ENCODE measurements around the gene RELL1. TPM values are rescaled to one million over a fixed set of nuclear protein-coding genes. Genes with fewer than 3 reads are reported as not detected.

Gene RELL1
- total RNA-seq, 2 experiments from 2014 or later: 41.9 to 43.2 TPM

DNA sequence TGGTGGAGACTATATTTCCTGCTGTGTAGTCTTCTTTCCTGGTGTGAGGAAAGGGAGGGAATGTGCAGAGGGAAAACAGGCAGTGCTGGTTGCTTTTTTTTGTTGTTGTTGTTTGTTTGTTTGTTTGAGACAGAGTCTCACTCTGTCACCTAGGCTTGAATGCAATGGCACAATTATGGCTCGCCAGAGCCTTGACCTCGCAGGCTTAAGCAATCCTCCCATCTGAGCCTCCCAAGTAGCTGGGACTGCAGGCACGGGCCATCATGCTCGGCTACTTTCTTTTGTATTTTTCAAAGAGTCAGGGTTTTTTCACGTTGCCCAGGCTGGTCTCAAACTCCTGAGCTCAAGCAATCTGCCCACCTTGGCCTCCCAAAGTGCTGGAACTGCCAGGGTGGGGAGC lies 82.5 kb downstream of the RELL1 start:
- H3K36me3 Mint-ChIP-seq (ENCODE audit: low read depth): peaks cover 2% of the 10 kb centered on the region
- no peak for ATAC-seq
- H3K27ac Mint-ChIP-seq: no peak overlapping the region
- no peak for DNase-seq
- peaks cover 21% of the 10 kb centered on the region for H3K4me1 Mint-ChIP-seq (ENCODE audit: low read depth)
- H3K4me3 Mint-ChIP-seq: no peak overlapping the region
- ChIA-PET CTCF (interaction anchor here (1.0 to 4.6 kb wide), 22 partner anchors 9 to 432 kb away, joined by 3 to 32 read pairs (median 6); partner anchors contain the start of gene RELL1), POLR2A (no interaction called here)
- no peaks in the 10 kb centered on the region for H3K9me3 Mint-ChIP-seq (ENCODE audit: insufficient read depth)
- H3K27me3 Mint-ChIP-seq (ENCODE audit: low read depth): no peaks in the 10 kb centered on the region

DNA sequence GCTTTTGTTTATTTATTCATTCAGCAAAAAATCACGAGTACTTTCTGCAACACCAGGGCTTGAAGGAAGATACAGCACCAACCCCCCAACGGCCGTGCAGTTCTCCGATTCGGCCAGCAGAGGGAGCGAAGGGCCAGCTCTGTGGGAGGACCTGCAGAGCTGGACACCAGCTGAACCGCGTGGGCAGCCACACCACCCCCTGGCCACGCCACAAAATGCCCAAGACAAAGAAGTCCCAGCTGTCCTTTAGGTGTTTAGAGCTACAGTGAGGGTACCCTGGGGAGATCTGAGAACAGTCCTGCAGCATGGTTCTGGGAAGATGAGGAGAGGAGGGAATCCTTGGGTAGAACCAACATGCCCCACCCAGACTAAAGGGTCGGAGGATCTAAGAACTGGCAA lies 83.1 kb downstream of the RELL1 start:
- CTCF ChIA-PET: interaction anchor here (0.7 to 4.6 kb wide), 34 partner anchors 9 to 433 kb away, joined by 3 to 32 read pairs (median 4); partner anchors contain the start of gene RELL1
- ATAC-seq: peak; percentile 90
- DNase-seq: peak; percentile 81
- H3K4me3 Mint-ChIP-seq: no peak overlapping the region
- no peaks in the 10 kb centered on the region for H3K27me3 Mint-ChIP-seq (ENCODE audit: low read depth)
- peaks cover 2% of the 10 kb centered on the region for H3K36me3 Mint-ChIP-seq (ENCODE audit: low read depth)
- no peak overlapping the region for H3K27ac Mint-ChIP-seq
- no peaks in the 10 kb centered on the region for H3K9me3 Mint-ChIP-seq (ENCODE audit: insufficient read depth)
- POLR2A ChIA-PET: interaction anchor here (0.7 kb wide), 1 partner anchor 558 kb away, joined by 3 read pairs; no protein-coding TSS in a partner anchor
- H3K4me1 Mint-ChIP-seq (ENCODE audit: low read depth): peaks cover 21% of the 10 kb centered on the region

DNA sequence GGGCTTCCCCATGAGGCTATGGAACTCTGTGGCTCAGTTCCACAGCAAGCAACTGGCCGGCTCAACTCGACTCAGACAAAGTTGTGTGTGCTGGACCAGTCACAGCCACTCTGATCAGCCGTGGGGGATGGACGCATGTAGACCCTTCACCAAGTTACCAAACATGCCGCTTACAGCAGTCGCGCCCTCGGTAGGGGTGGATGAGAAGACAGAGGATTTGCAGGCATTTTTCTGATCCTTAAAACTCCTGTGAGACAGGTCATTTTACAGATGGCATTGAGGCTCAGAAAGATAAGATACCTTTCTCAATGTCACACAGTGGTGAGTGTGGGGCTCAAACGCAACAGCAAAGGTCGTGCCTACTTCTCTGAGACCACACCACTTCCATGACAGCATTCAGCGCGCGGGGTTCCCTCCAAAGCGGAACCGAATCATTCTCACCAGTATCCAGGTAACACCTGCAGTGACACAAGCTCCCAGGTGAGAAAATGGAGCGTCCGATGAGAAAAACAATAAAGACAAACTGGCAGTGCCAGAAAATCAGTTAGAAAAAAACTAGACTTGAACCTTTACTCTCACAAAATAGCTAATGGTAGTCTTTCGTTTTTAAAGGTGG lies 83.6 kb downstream of the RELL1 start:
- ATAC-seq (no peak), DNase-seq (no peak)
- Mint-ChIP-seq H3K27me3 (ENCODE audit: low read depth) (no peaks in the 10 kb centered on the region), H3K27ac (no peak overlapping the region), H3K4me3 (no peak overlapping the region), H3K36me3 (ENCODE audit: low read depth) (no peaks in the 10 kb centered on the region), H3K9me3 (ENCODE audit: insufficient read depth) (no peaks in the 10 kb centered on the region), H3K4me1 (ENCODE audit: low read depth) (peaks cover 21% of the 10 kb centered on the region)
- CTCF ChIA-PET: interaction anchor here (0.6 to 4.6 kb wide), 36 partner anchors 9 to 433 kb away, joined by 3 to 32 read pairs (median 4); partner anchors contain the start of gene RELL1
- POLR2A ChIA-PET: interaction anchor here (0.7 kb wide), 1 partner anchor 558 kb away, joined by 3 read pairs; no protein-coding TSS in a partner anchor

DNA sequence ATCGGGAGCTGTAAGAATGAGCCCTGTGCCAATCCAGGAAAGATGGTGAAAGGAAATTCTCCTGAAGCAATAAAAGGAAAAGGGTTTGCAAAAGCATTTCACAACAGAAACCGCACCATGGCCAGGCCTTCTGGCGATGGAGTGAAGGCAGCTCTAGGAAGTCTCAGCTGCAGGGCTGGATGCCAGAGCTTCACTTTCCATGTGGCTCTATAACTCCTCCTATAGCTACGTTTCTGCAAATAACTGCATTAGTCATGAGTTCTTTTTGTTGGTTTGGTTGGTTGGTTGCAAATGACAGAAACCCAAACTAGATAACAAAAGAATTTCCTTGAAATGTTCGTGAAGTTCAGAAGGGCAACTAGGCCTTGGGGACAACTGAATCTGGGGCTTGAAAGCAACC lies 84.6 kb downstream of the RELL1 start:
- Mint-ChIP-seq H3K27ac (no peak overlapping the region), H3K36me3 (ENCODE audit: low read depth) (no peaks in the 10 kb centered on the region), H3K9me3 (ENCODE audit: insufficient read depth) (no peaks in the 10 kb centered on the region), H3K4me3 (no peak overlapping the region), H3K4me1 (ENCODE audit: low read depth) (peaks cover 19% of the 10 kb centered on the region), H3K27me3 (ENCODE audit: low read depth) (no peaks in the 10 kb centered on the region)
- ATAC-seq (no peak), DNase-seq (no peak)
- ChIA-PET CTCF (interaction anchor here (0.6 to 4.6 kb wide), 8 partner anchors 40 to 434 kb away, joined by 3 to 32 read pairs (median 6); no protein-coding TSS in a partner anchor), POLR2A (no interaction called here)

DNA sequence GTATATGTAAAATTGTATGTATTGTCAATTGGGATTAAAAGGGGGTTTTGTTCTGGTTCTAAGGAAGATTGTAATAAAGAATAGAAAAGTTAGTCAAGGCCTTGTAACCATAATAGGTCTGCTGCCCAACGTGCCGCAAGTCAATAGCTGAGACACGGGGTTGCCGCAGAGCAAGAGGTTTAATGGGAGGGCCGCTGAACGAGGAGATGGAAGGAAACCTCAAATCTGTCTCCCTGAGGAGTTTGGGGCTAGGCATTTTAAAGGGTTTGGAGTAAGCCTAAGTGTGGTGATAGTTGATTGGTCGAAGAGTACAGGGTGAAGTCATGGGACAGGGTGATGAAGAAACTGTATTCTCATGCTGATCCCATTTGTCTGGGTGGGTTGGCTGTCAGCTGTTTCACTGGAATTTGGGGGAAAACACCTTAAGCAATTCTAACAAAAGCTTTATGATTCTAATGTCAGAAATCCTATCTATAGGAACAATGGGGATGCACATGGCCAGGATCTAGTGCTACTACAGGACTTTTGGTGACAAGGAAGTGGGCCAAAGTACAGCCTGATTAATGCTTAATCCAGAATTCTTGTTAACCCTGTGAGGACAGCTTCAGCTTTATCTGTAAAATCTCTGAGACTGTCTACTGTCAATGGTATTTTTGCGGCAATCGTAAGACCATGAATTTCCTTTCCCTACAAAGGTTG lies 86.9 kb downstream of the RELL1 start:
- H3K27me3 Mint-ChIP-seq (ENCODE audit: low read depth): no peaks in the 10 kb centered on the region
- H3K4me1 Mint-ChIP-seq (ENCODE audit: low read depth): peaks cover 6% of the 10 kb centered on the region
- no peaks in the 10 kb centered on the region for H3K9me3 Mint-ChIP-seq (ENCODE audit: insufficient read depth)
- DNase-seq: no peak
- H3K27ac Mint-ChIP-seq: no peak overlapping the region
- H3K36me3 Mint-ChIP-seq (ENCODE audit: low read depth): no peaks in the 10 kb centered on the region
- CTCF ChIA-PET: interaction anchor here (0.7 kb wide), 1 partner anchor 184 kb away, joined by 3 read pairs; no protein-coding TSS in a partner anchor
- no peak for ATAC-seq
- H3K4me3 Mint-ChIP-seq: no peak overlapping the region
- POLR2A ChIA-PET: no interaction called here

DNA sequence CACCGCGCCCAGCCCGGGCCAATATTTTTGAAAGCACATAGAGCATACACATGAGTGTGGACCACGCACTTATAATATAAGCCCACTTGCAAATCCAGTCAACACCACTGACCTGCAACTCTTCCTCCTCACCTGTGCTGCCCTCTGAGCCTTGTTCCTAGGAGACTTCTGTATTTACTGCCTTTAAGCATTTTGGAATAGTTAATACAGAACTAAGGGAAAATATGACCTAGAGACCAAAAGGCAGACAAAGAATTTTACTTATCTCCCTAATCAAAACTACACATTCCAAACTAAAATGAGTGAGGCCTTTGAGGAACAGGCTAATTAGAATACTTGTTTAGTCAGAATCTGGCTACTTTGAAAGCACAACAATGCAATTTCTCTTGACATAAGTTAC lies 89.1 kb downstream of the RELL1 start:
- CTCF ChIA-PET: no interaction called here

DNA sequence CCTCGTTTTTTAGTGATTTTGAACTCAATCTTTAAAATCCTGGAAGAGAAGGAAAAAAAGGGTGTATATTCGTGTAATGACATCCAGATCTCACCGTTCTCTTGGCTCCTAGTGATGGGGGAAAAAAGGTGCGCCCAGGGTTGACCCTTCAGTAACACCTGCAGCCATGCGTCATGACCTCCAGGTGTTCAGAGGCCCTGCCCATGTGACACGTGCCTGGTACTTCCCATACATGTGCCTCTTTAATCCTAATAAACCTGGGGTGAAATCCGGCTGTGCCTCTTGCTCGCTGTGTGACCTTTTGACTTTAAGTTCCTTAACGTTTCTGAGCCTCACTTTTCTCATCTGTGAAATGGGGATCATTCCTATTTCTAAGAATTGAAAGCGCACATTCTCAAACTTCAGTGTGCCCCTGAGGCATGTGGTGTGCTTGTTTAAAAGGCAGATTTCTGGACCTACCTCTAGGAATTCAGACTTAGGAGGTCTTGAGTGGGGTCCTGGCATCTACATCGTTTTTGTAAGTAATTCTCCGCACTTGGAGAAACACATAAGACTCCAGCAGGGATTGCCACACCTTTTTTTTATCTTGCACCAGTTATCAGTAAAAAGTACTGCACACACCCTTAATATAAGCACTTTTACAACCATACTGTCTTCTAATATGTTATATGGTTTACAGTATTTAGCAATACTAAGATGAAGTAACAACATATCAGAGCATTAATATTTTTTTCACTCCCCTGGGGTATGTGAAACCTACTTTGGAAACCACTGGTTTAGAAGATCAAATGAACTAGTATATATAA lies 90.1 kb downstream of the RELL1 start:
- Mint-ChIP-seq H3K9me3 (ENCODE audit: insufficient read depth) (no peaks in the 10 kb centered on the region), H3K27ac (no peak overlapping the region), H3K27me3 (ENCODE audit: low read depth) (no peaks in the 10 kb centered on the region), H3K36me3 (ENCODE audit: low read depth) (no peaks in the 10 kb centered on the region), H3K4me3 (no peak overlapping the region), H3K4me1 (ENCODE audit: low read depth) (no peaks in the 10 kb centered on the region)
- no peak for DNase-seq
- no peak for ATAC-seq
- CTCF ChIA-PET: no interaction called here
- POLR2A ChIA-PET: no interaction called here

More for the DNA sequence above, 89.1 kb downstream of the RELL1 start:
- DNase-seq (no peak), ATAC-seq (no peak)
- H3K27me3 Mint-ChIP-seq (ENCODE audit: low read depth): no peaks in the 10 kb centered on the region
- H3K36me3 Mint-ChIP-seq (ENCODE audit: low read depth): no peaks in the 10 kb centered on the region
- no peaks in the 10 kb centered on the region for H3K9me3 Mint-ChIP-seq (ENCODE audit: insufficient read depth)
- H3K4me3 Mint-ChIP-seq: no peak overlapping the region
- POLR2A ChIA-PET: no interaction called here
- peaks cover 2% of the 10 kb centered on the region for H3K4me1 Mint-ChIP-seq (ENCODE audit: low read depth)
- no peak overlapping the region for H3K27ac Mint-ChIP-seq

DNA sequence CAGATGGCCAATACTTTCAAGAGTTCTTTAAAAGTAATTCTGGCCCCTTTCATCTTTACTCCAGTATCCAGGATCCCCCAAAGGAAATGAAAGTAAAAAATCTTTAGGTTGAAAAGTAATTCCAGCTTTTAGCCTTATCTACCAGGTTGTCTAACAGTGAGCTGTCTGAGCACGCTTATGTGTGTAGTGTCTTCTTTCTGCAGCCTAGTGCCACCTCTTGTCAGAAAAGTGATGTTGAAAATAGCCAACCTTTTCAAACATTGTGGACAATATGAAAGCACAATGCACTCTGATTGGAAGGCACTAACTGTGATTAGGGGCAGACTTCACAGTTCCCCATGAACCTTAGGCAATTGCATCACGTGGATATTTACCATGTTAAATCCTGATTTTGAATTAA lies 92.1 kb downstream of the RELL1 start:
- Mint-ChIP-seq H3K4me1 (ENCODE audit: low read depth) (no peaks in the 10 kb centered on the region), H3K27ac (no peak overlapping the region), H3K36me3 (ENCODE audit: low read depth) (peaks cover 4% of the 10 kb centered on the region), H3K27me3 (ENCODE audit: low read depth) (no peaks in the 10 kb centered on the region), H3K9me3 (ENCODE audit: insufficient read depth) (no peaks in the 10 kb centered on the region), H3K4me3 (no peak overlapping the region)
- ChIA-PET POLR2A (interaction anchor here (0.6 kb wide), 1 partner anchor 192 kb away, joined by 3 read pairs; no protein-coding TSS in a partner anchor), CTCF (interaction anchor here (1.5 to 1.8 kb wide), 2 partner anchors 9 to 141 kb away, joined by 4 to 8 read pairs; a partner anchor contains a TSS)
- no peak for ATAC-seq
- no peak for DNase-seq

DNA sequence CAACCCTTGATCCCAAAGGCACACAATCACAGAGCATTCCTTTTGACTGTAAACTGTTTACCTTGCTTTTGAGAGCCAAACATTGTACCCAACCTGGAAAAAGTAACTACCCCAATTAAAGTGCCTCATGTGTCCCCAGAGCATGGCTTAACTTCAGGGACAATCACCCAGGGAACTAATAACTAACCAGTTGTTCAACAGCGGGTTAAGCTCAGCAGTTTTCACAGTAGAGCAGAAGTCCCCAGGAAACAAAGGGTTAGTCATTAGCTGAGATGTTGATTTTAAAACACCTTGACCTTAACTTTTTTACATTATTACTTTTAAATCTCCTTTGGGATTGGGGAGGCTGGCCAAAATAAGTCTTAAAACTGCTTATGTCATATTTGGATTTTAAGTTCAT lies 94.8 kb downstream of the RELL1 start:
- CTCF ChIA-PET: no interaction called here

DNA sequence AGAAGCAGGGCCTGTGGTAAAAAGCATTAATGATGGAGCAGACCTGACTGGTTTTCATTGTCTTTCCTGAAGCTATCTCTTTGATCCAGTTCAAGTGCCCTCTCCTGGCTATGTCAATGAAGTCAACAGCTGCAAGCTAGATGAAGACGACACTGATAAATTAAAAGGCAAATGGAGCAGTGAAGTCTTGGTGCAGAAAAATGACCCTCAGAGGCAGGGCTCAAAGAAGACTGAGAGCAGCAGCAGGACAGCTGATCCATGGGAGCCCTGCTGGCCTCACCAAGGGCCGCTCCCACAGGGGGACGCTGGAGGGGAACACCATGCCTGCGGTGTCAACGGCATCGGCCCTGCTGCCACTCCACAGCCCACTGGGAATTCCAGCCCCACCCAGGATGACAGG lies 96.2 kb downstream of the RELL1 start:
- no peaks in the 10 kb centered on the region for H3K4me1 Mint-ChIP-seq (ENCODE audit: low read depth)
- no peaks in the 10 kb centered on the region for H3K9me3 Mint-ChIP-seq (ENCODE audit: insufficient read depth)
- H3K4me3 Mint-ChIP-seq: no peak overlapping the region
- ChIA-PET POLR2A (no interaction called here), CTCF (interaction anchor here (1.2 kb wide), 1 partner anchor 13 kb away, joined by 5 read pairs; no protein-coding TSS in a partner anchor)
- no peak for ATAC-seq
- H3K27me3 Mint-ChIP-seq (ENCODE audit: low read depth): no peaks in the 10 kb centered on the region
- H3K36me3 Mint-ChIP-seq (ENCODE audit: low read depth): peaks cover 6% of the 10 kb centered on the region
- H3K27ac Mint-ChIP-seq: no peak overlapping the region
- no peak for DNase-seq

More for the DNA sequence above, 94.8 kb downstream of the RELL1 start:
- DNase-seq (no peak), ATAC-seq (no peak)
- Mint-ChIP-seq H3K4me3 (no peak overlapping the region), H3K9me3 (ENCODE audit: insufficient read depth) (no peaks in the 10 kb centered on the region), H3K27me3 (ENCODE audit: low read depth) (no peaks in the 10 kb centered on the region), H3K4me1 (ENCODE audit: low read depth) (no peaks in the 10 kb centered on the region), H3K27ac (no peak overlapping the region), H3K36me3 (ENCODE audit: low read depth) (peaks cover 6% of the 10 kb centered on the region)
- POLR2A ChIA-PET: no interaction called here

DNA sequence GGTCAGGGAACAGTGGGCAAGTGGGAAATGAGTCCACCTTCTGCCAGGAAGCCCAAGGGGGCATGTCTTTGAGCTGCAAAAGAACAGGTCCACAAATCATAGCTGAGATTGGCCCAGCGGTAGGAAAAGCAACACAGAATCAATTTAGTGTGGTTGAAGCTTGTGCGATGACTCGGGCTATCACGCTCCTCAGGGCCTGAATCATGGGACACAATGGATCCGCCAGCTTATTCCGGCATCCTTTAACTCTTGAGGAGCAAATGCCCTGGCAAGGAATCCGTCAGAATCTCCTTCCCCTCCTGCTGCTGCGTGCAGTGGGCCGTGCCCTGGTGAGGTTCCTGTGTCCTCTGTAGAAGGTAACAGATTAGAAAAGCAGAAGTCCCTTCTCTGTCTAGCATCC lies 98.0 kb downstream of the RELL1 start:
- no peak for ATAC-seq
- Mint-ChIP-seq H3K9me3 (ENCODE audit: insufficient read depth) (no peaks in the 10 kb centered on the region), H3K4me1 (ENCODE audit: low read depth) (peaks cover 3% of the 10 kb centered on the region), H3K4me3 (no peak overlapping the region), H3K36me3 (ENCODE audit: low read depth) (peaks cover 6% of the 10 kb centered on the region), H3K27me3 (ENCODE audit: low read depth) (peaks cover 4% of the 10 kb centered on the region), H3K27ac (no peak overlapping the region)
- ChIA-PET CTCF (no interaction called here), POLR2A (no interaction called here)
- DNase-seq: no peak
